Right lobe of liver (tissue), 4 donors: ENCODE data around the gene SLC5A8.

ENCODE experiments used
- POLR2A ChIP-seq: fragments of 450-650 bp; IDR thresholded peaks from one replicate; pipeline ENCODE4 v1.6.1; 2017; ENCODE audit warnings: antibody characterized with exemption, mild to moderate bottlenecking
- TF ChIP-seq, protein P1 (sequence below), 4 donors: fragments of 200-600 bp in 3 of 4; fragments of 450-650 bp in 1 of 4; IDR thresholded peaks; one replicate each; pipeline versions ENCODE4 v1.5.1 to v1.8.0; 2016 to 2022; ENCODE audit warnings: antibody characterized with exemption in 4 of 4, mild to moderate bottlenecking in 2 of 4
- donor health status: DM: no; HTN: no; CAD: no.
- donor health status: DM: no; HTN: no; CAD: no.
- donor health status: DM: no; HTN: yes; CAD: no.

GRCh38 chr12:101257357-101257756 is 47.3 kb upstream of the SLC5A8 start:
- TF ChIP-seq, protein P1, sequence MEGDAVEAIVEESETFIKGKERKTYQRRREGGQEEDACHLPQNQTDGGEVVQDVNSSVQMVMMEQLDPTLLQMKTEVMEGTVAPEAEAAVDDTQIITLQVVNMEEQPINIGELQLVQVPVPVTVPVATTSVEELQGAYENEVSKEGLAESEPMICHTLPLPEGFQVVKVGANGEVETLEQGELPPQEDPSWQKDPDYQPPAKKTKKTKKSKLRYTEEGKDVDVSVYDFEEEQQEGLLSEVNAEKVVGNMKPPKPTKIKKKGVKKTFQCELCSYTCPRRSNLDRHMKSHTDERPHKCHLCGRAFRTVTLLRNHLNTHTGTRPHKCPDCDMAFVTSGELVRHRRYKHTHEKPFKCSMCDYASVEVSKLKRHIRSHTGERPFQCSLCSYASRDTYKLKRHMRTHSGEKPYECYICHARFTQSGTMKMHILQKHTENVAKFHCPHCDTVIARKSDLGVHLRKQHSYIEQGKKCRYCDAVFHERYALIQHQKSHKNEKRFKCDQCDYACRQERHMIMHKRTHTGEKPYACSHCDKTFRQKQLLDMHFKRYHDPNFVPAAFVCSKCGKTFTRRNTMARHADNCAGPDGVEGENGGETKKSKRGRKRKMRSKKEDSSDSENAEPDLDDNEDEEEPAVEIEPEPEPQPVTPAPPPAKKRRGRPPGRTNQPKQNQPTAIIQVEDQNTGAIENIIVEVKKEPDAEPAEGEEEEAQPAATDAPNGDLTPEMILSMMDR (IDR thresholded peaks at IDR 0.05): no peak
- TF ChIP-seq POLR2A: no peak
